HEK293T (cell line): ENCODE data around the gene TAS1R1.

ENCODE experiments used
- CTCF ChIA-PET: fragments of 350-600 bp; formaldehyde crosslinking; extraction: SDS; loops from one replicate; lab custom pipeline; 2021; ENCODE audit warnings: antibody characterized with exemption, inconsistent platforms; lab: Yijun Ruan, JAX
- POLR2A ChIA-PET: fragments of 350-600 bp; formaldehyde crosslinking; extraction: SDS; loops from one replicate; lab custom pipeline; 2020; ENCODE audit warnings: antibody characterized with exemption, inconsistent platforms; lab: Yijun Ruan, JAX
- DNase-seq: peaks from one replicate; pipeline ENCODE4 v3.0.0; 2012; ENCODE audit warnings: mixed read lengths; ENCODE audit errors: extremely low spot score
- ARNT ChIP-seq: fragments of 450-650 bp; IDR thresholded peaks from 2 replicates; pipeline ENCODE4 v1.6.1; 2017; ENCODE audit warnings: mild to moderate bottlenecking
- BHLHE40 ChIP-seq: fragments of 450-650 bp; IDR thresholded peaks from 2 replicates; pipeline ENCODE4 v1.6.1; 2016; ENCODE audit warnings: mild to moderate bottlenecking, moderate library complexity, borderline replicate concordance
- CTBP1 ChIP-seq: fragments of 450-650 bp; IDR thresholded peaks from 2 replicates; pipeline ENCODE4 v1.6.1; 2016; ENCODE audit warnings: borderline replicate concordance
- ELF4 ChIP-seq: fragments of 450-650 bp; IDR thresholded peaks from 2 replicates; pipeline ENCODE4 v1.6.1; 2017; ENCODE audit warnings: antibody characterized with exemption
- FOXA1 ChIP-seq: fragments of 450-650 bp; IDR thresholded peaks from 2 replicates; pipeline ENCODE4 v1.6.1; 2016; ENCODE audit warnings: mild to moderate bottlenecking
- FOXK2 ChIP-seq: fragments of 450-650 bp; IDR thresholded peaks from 2 replicates; pipeline ENCODE4 v1.6.1; 2016; ENCODE audit warnings: mild to moderate bottlenecking
- FOXM1 ChIP-seq: fragments of 450-650 bp; IDR thresholded peaks from 2 replicates; pipeline ENCODE4 v1.6.1; 2017; ENCODE audit warnings: mild to moderate bottlenecking, borderline replicate concordance
- HDGF ChIP-seq: fragments of 450-650 bp; IDR thresholded peaks from 2 replicates; pipeline ENCODE4 v1.6.1; 2017; ENCODE audit warnings: antibody characterized with exemption, borderline replicate concordance
- L3MBTL2 ChIP-seq: fragments of 450-650 bp; conservative IDR thresholded peaks from 2 replicates; pipeline ENCODE4 v1.6.1; 2016; ENCODE audit warnings: mild to moderate bottlenecking
- LEF1 ChIP-seq: fragments of 450-650 bp; IDR thresholded peaks from 2 replicates; pipeline ENCODE4 v1.6.1; 2017; ENCODE audit warnings: mild to moderate bottlenecking, borderline replicate concordance
- NFRKB ChIP-seq: fragments of 450-650 bp; IDR thresholded peaks from 2 replicates; pipeline ENCODE4 v1.6.1; 2016; ENCODE audit warnings: mild to moderate bottlenecking, moderate library complexity
- SP1 ChIP-seq: fragments of 450-650 bp; IDR thresholded peaks from 2 replicates; pipeline ENCODE4 v1.6.1; 2017
- SUZ12 ChIP-seq: fragments of 450-650 bp; IDR thresholded peaks from 2 replicates; pipeline ENCODE4 v1.6.1; 2016; ENCODE audit warnings: mild to moderate bottlenecking
- TARDBP ChIP-seq: fragments of 450-650 bp; IDR thresholded peaks from 2 replicates; pipeline ENCODE4 v1.6.1; 2016
- ZNF384 ChIP-seq: fragments of 450-650 bp; IDR thresholded peaks from 2 replicates; pipeline ENCODE4 v1.6.1; 2016
- TF ChIP-seq, protein P1 (sequence below): fragments of 450-650 bp; IDR thresholded peaks from 2 replicates; pipeline ENCODE4 v1.6.1; 2016

The TAS1R1 gene

DNA sequence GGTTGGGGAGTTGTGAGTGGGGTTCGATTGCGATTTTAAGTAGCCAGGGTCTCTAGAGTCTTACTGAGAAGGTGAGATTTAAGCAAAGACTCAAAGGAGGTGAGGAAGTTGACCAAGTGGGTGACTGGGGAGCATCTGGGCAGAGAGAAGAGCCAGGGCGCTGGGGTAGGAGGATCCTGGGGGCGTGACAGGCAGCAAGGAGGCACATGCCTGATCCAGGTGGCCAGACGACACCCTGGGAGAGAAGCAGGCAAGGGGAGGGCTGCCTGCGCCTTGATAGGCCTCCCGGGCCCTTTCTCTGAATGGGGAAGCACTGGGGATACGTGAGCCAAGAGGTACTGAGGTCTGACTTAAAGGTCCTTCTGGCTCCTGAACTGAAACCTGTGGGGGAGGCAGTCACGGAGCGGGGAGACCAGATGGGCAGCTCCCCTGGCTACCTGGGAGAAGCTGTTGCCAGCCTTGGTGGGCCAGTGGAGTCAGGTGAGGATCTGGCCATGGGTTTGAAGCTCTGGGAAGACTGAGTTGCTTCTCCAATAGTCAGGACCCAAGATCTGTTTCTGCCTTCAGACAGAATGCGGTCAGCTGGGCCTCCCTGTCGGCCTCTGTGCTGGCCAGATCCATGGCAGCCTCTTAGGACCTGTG is 30.1 kb downstream of the TAS1R1 start:
- TF ChIP-seq SP1, result no peak
- TF ChIP-seq FOXA1, result no peak
- TF ChIP-seq BHLHE40, result no peak
- TF ChIP-seq SUZ12, result no peak
- TF ChIP-seq ARNT, result no peak
- no peak for TF ChIP-seq NFRKB
- no peak for TF ChIP-seq CTBP1
- no peak for TF ChIP-seq LEF1
- no peak for TF ChIP-seq ELF4
- TF ChIP-seq TARDBP, result no peak
- no peak for TF ChIP-seq FOXK2
- TF ChIP-seq FOXM1, result no peak
- no peak for TF ChIP-seq ZNF384
- no peak for TF ChIP-seq HDGF
- no peak for TF ChIP-seq L3MBTL2
- TF ChIP-seq, protein P1, sequence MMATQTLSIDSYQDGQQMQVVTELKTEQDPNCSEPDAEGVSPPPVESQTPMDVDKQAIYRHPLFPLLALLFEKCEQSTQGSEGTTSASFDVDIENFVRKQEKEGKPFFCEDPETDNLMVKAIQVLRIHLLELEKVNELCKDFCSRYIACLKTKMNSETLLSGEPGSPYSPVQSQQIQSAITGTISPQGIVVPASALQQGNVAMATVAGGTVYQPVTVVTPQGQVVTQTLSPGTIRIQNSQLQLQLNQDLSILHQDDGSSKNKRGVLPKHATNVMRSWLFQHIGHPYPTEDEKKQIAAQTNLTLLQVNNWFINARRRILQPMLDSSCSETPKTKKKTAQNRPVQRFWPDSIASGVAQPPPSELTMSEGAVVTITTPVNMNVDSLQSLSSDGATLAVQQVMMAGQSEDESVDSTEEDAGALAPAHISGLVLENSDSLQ, result no peak
- ChIA-PET CTCF (interaction anchor here (0.7 kb wide), 1 partner anchor 18 kb away, joined by 3 read pairs; no protein-coding TSS in a partner anchor), POLR2A (interaction anchor here (0.6 kb wide), 1 partner anchor 56 kb away, joined by 3 read pairs; no protein-coding TSS in a partner anchor)
- DNase-seq, result no peak

DNA sequence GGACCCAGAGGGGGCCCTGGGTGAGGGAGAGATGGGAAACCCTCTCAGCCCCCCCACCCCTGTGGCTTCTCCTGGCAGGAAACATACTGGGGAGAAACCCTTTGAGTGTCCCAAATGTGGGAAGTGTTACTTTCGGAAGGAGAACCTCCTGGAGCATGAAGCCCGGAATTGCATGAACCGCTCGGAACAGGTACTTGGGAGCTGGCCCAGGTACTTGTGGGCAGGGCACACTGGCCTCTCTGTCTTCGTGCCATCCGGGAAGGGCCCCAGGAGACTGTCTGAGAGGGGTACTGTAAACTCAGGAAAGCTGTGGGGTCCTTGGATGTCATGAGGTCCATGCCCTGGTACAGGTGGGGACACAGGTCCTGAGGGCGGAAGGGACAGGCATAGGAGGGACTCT is 30.7 kb downstream of the TAS1R1 start:
- TF ChIP-seq TARDBP, result no peak
- TF ChIP-seq ARNT, result no peak
- no peak for TF ChIP-seq LEF1
- TF ChIP-seq, protein P1, result no peak
- TF ChIP-seq CTBP1, result no peak
- TF ChIP-seq ZNF384, result no peak
- TF ChIP-seq SUZ12, result no peak
- no peak for TF ChIP-seq ELF4
- no peak for TF ChIP-seq SP1
- TF ChIP-seq BHLHE40, result no peak
- TF ChIP-seq L3MBTL2, result no peak
- no peak for TF ChIP-seq FOXK2
- DNase-seq, result no peak
- ChIA-PET POLR2A (no interaction called here), CTCF (no interaction called here)

DNA sequence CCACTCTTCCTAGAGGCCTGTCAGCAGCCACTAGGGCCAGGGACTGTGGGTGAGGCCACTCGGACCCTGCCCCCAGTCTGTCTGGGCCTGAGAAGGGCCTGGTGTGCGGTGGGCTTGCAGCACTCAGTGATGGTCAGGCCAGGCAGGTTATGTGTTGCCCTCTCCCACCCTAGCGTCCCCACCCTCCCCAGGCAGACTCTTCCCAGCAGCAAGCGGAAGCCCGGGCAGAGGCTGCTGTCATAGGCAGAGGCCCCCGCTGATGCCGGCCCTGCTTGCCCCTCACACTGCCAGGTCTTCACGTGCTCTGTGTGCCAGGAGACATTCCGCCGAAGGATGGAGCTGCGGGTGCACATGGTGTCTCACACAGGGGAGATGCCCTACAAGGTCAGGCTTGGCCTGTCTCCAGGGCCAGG is 31.3 kb downstream of the TAS1R1 start:
- no peak for DNase-seq
- TF ChIP-seq FOXK2, result no peak
- no peak for TF ChIP-seq CTBP1
- POLR2A ChIA-PET, result interaction anchor here (2.1 kb wide), 1 partner anchor 17 kb away, joined by 11 read pairs; the partner anchor contains the start of gene KLHL21
- CTCF ChIA-PET, result no interaction called here

DNA sequence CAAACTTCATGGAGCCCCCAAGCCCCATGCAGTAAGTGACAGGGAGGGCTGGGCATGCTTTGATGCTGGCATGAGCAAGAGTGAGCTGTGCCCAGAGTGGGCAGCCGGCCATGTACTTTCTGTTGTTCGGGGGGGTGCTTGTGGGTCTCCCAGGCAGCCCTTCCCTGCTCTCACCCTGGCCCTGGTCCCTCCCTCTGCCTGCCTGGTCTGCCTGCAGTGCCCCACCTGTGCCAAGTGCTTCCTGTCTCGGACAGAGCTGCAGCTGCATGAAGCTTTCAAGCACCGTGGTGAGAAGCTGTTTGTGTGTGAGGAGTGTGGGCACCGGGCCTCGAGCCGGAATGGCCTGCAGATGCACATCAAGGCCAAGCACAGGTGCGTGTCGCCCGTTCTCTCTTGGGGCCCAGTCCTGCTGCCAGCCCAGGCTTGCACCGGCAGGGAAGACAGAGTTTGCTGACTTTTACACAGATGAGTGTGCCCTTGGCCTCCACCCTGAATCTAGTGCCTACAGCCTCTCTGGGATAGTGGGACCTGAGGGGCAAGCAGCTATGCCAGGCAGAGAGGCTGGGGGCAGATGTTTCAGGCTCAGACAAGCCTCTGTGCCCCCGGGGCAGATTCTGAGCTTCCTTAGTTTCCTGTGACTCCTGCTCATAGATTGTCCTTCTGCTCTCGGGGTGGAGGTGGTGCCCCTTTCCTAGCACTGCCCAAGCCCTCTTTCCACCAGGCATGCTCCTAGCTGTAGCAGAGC is 32.3 kb downstream of the TAS1R1 start:
- DNase-seq, result no peak
- no peak for TF ChIP-seq ZNF384
- CTCF ChIA-PET, result no interaction called here
- POLR2A ChIA-PET, result interaction anchor here (1.5 to 2.4 kb wide), 3 partner anchors 8 to 16 kb away, joined by 4 to 12 read pairs (median 11); partner anchors contain the start of genes KLHL21 and ZBTB48

DNA sequence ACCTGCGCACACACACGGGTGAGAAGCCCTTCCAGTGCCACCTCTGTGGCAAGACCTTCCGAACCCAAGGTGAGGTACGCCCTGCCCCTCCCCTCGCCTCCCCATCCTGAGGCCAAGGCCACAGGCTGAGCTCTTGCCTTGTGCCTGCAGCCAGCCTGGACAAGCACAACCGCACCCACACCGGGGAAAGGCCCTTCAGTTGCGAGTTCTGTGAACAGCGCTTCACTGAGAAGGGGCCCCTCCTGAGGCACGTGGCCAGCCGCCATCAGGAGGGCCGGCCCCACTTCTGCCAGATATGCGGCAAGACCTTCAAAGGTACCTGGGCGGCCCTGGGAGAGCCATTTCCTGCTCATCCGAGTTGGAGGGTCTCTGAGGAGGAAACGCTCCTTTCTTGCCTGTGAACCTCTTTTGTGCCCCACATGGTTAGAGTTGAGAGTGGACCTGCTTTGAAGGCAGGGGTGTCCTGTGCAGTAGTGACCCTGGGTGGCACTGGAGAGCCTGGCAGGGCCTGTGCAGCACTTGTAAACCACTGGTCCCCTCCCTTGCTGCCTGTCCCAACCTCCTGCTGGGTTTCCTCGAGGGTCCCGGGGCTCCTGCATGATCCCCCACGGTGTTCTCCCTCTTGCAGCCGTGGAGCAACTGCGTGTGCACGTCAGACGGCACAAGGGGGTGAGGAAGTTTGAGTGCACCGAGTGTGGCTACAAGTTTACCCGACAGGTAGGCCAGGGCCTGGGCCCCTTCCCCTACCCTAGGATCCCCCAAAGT is 33.2 kb downstream of the TAS1R1 start:
- TF ChIP-seq ELF4, result no peak
- no peak for TF ChIP-seq SP1
- no peak for TF ChIP-seq HDGF
- TF ChIP-seq SUZ12, result no peak
- no peak for TF ChIP-seq CTBP1
- no peak for DNase-seq
- ChIA-PET CTCF (no interaction called here), POLR2A (interaction anchor here (1.5 to 2.4 kb wide), 3 partner anchors 9 to 15 kb away, joined by 4 to 12 read pairs (median 11); partner anchors contain the start of genes KLHL21 and ZBTB48)

DNA sequence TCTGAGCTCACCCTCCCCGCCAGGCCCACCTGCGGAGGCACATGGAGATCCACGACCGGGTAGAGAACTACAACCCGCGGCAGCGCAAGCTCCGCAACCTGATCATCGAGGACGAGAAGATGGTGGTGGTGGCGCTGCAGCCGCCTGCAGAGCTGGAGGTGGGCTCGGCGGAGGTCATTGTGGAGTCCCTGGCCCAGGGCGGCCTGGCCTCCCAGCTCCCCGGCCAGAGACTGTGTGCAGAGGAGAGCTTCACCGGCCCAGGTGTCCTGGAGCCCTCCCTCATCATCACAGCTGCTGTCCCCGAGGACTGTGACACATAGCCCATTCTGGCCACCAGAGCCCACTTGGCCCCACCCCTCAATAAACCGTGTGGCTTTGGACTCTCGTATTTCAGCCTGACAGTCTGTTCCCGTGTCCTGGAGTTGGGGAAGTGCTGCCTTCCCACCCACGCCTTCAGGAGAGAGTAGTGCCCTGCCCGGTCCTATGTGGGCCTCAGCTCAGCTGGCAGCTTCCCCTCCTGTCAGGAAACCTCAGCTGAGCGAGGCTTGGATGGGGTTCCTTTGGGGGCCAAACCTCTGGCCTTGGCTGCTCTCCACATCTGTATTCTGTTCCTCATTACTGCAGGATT is 33.9 kb downstream of the TAS1R1 start:
- CTCF ChIA-PET, result no interaction called here
- POLR2A ChIA-PET, result interaction anchor here (0.9 to 2.4 kb wide), 2 partner anchors 9 to 11 kb away, joined by 3 to 12 read pairs; partner anchors contain the start of gene ZBTB48
- TF ChIP-seq, protein P1, result no peak
- TF ChIP-seq L3MBTL2 (no peak), FOXA1 (no peak), ELF4 (no peak), SUZ12 (no peak), BHLHE40 (no peak), ARNT (no peak), HDGF (no peak), FOXM1 (no peak), TARDBP (no peak), CTBP1 (no peak), ZNF384 (no peak), NFRKB (no peak)
- no peak for DNase-seq
